Activated naive CD8-positive, alpha-beta T cell treated with anti-CD3 and anti-CD28 coated beads for 36 hours (primary cell): ENCODE measurements around the gene HS3ST4. TPM values are rescaled to one million over a fixed set of nuclear protein-coding genes. Genes with fewer than 3 reads are reported as not detected.
"Not testable (repeated sequence)": the region's sequence is repeated elsewhere in the genome, so short reads cannot be mapped to it uniquely, and the experiment has no call there.

Source experiments
- DNase-seq: peaks from one replicate; pipeline ENCODE4 v3.0.0; 2021
- H3K27ac Mint-ChIP-seq: one replicate; pipeline ENCODE4 v1.8.0; 2022; ENCODE audit warnings: mild to moderate bottlenecking, moderate library complexity, mixed read lengths
- H3K27me3 Mint-ChIP-seq: one replicate; pipeline ENCODE4 v1.8.0; 2022; ENCODE audit warnings: mild to moderate bottlenecking, mixed read lengths
- H3K36me3 Mint-ChIP-seq: one replicate; pipeline ENCODE4 v1.8.0; 2021; ENCODE audit warnings: mild to moderate bottlenecking, mixed read lengths
- H3K4me1 Mint-ChIP-seq: one replicate; pipeline ENCODE4 v1.8.0; 2021; ENCODE audit warnings: mixed read lengths
- H3K4me3 Mint-ChIP-seq: one replicate; pipeline ENCODE4 v1.8.0; 2022; ENCODE audit warnings: mild to moderate bottlenecking, moderate library complexity, mixed read lengths
- H3K9me3 Mint-ChIP-seq: one replicate; pipeline ENCODE4 v1.8.0; 2022; ENCODE audit warnings: mixed read lengths
- total RNA-seq, 2 experiments: library from RNA; stranded (reverse); gene quantifications; one replicate each; pipeline ENCODE4 v1.2.3, GENCODE V29; 2021

Gene HS3ST4
- total RNA-seq, 2 experiments from 2014 or later = not detected

GRCh38 chr16:26015776-26016175 lies 324.0 kb downstream of the HS3ST4 start:
- Mint-ChIP-seq H3K27ac (no peak overlapping the region), H3K9me3 (peaks cover 16% of the 10 kb centered on the region), H3K36me3 (peaks cover 2% of the 10 kb centered on the region), H3K27me3 (peaks cover 9% of the 10 kb centered on the region), H3K4me1 (no peaks in the 10 kb centered on the region), H3K4me3 (no peak overlapping the region)
- DNase-seq = no peak

- peaks cover 2% of the 10 kb centered on the region for H3K36me3 Mint-ChIP-seq
- H3K27me3 Mint-ChIP-seq = peaks cover 9% of the 10 kb centered on the region
- H3K9me3 Mint-ChIP-seq = peaks cover 16% of the 10 kb centered on the region
- H3K27ac Mint-ChIP-seq = no peak overlapping the region
- H3K4me3 Mint-ChIP-seq = no peak overlapping the region
- no peak for DNase-seq
- no peaks in the 10 kb centered on the region for H3K4me1 Mint-ChIP-seq
These were observed 325.2 kb downstream of the HS3ST4 start for GRCh38 chr16:26016989-26017388.

- Mint-ChIP-seq H3K36me3 (peaks cover 2% of the 10 kb centered on the region), H3K27me3 (peaks cover 9% of the 10 kb centered on the region), H3K27ac (no peak overlapping the region), H3K9me3 (peaks cover 13% of the 10 kb centered on the region), H3K4me3 (no peak overlapping the region), H3K4me1 (no peaks in the 10 kb centered on the region)
- no peak for DNase-seq
These were observed 327.9 kb downstream of the HS3ST4 start for GRCh38 chr16:26019381-26020242.

- no peak overlapping the region for H3K27ac Mint-ChIP-seq
- H3K36me3 Mint-ChIP-seq = no peaks in the 10 kb centered on the region
- H3K9me3 Mint-ChIP-seq = no peaks in the 10 kb centered on the region
- no peaks in the 10 kb centered on the region for H3K4me1 Mint-ChIP-seq
- DNase-seq = no peak
- H3K4me3 Mint-ChIP-seq = no peak overlapping the region
- no peaks in the 10 kb centered on the region for H3K27me3 Mint-ChIP-seq
These were observed 335.1 kb downstream of the HS3ST4 start for GRCh38 chr16:26026709-26027450.

GRCh38 chr16:26031286-26031685 lies 339.5 kb downstream of the HS3ST4 start:
- H3K4me1 Mint-ChIP-seq = no peaks in the 10 kb centered on the region
- no peak overlapping the region for H3K4me3 Mint-ChIP-seq
- no peak for DNase-seq
- no peak overlapping the region for H3K27ac Mint-ChIP-seq
- H3K27me3 Mint-ChIP-seq = no peaks in the 10 kb centered on the region
- H3K9me3 Mint-ChIP-seq = no peaks in the 10 kb centered on the region
- no peaks in the 10 kb centered on the region for H3K36me3 Mint-ChIP-seq

- DNase-seq, H3K27ac Mint-ChIP-seq: not testable (repeated sequence)
These were observed 340.9 kb downstream of the HS3ST4 start for GRCh38 chr16:26032661-26033060.

GRCh38 chr16:26041952-26042668 lies 350.4 kb downstream of the HS3ST4 start:
- no peak for DNase-seq
- Mint-ChIP-seq H3K27me3 (peaks cover 3% of the 10 kb centered on the region), H3K27ac (no peak overlapping the region), H3K4me3 (no peak overlapping the region), H3K4me1 (no peaks in the 10 kb centered on the region), H3K9me3 (no peaks in the 10 kb centered on the region), H3K36me3 (no peaks in the 10 kb centered on the region)

More at GRCh38 chr16:26032661-26033060, 340.9 kb downstream of the HS3ST4 start:
- not testable (repeated sequence) for H3K4me3 Mint-ChIP-seq, H3K27me3 Mint-ChIP-seq, H3K36me3 Mint-ChIP-seq, H3K4me1 Mint-ChIP-seq, H3K9me3 Mint-ChIP-seq

GRCh38 chr16:26050472-26050871 lies 358.7 kb downstream of the HS3ST4 start:
- no peak overlapping the region for H3K4me3 Mint-ChIP-seq
- peaks cover 19% of the 10 kb centered on the region for H3K27me3 Mint-ChIP-seq
- H3K27ac Mint-ChIP-seq = no peak overlapping the region
- no peaks in the 10 kb centered on the region for H3K4me1 Mint-ChIP-seq
- H3K9me3 Mint-ChIP-seq = no peaks in the 10 kb centered on the region
- H3K36me3 Mint-ChIP-seq = no peaks in the 10 kb centered on the region
- DNase-seq = no peak

GRCh38 chr16:26051063-26051462 lies 359.3 kb downstream of the HS3ST4 start:
- no peaks in the 10 kb centered on the region for H3K36me3 Mint-ChIP-seq
- peaks cover 19% of the 10 kb centered on the region for H3K27me3 Mint-ChIP-seq
- no peaks in the 10 kb centered on the region for H3K9me3 Mint-ChIP-seq
- H3K4me3 Mint-ChIP-seq = no peak overlapping the region
- no peak for DNase-seq
- no peaks in the 10 kb centered on the region for H3K4me1 Mint-ChIP-seq
- no peak overlapping the region for H3K27ac Mint-ChIP-seq

- Mint-ChIP-seq H3K4me1 (no peaks in the 10 kb centered on the region), H3K36me3 (no peaks in the 10 kb centered on the region), H3K27me3 (peaks cover 19% of the 10 kb centered on the region), H3K27ac (no peak overlapping the region), H3K9me3 (no peaks in the 10 kb centered on the region), H3K4me3 (no peak overlapping the region)
- no peak for DNase-seq
These were observed 362.1 kb downstream of the HS3ST4 start for GRCh38 chr16:26053889-26054288.

GRCh38 chr16:26058326-26058725 lies 366.6 kb downstream of the HS3ST4 start:
- Mint-ChIP-seq H3K4me1 (no peaks in the 10 kb centered on the region), H3K36me3 (no peaks in the 10 kb centered on the region), H3K4me3 (no peak overlapping the region), H3K9me3 (no peaks in the 10 kb centered on the region), H3K27ac (no peak overlapping the region), H3K27me3 (peaks cover 7% of the 10 kb centered on the region)
- no peak for DNase-seq

- no peak for DNase-seq
- Mint-ChIP-seq H3K9me3 (no peaks in the 10 kb centered on the region), H3K27ac (no peak overlapping the region), H3K27me3 (peaks cover 9% of the 10 kb centered on the region), H3K36me3 (no peaks in the 10 kb centered on the region), H3K4me1 (no peaks in the 10 kb centered on the region), H3K4me3 (no peak overlapping the region)
These were observed 378.7 kb downstream of the HS3ST4 start for GRCh38 chr16:26070302-26071100.

- H3K27ac Mint-ChIP-seq = no peak overlapping the region
- no peaks in the 10 kb centered on the region for H3K4me1 Mint-ChIP-seq
- peaks cover 9% of the 10 kb centered on the region for H3K27me3 Mint-ChIP-seq
- no peak overlapping the region for H3K4me3 Mint-ChIP-seq
- no peaks in the 10 kb centered on the region for H3K36me3 Mint-ChIP-seq
- H3K9me3 Mint-ChIP-seq = no peaks in the 10 kb centered on the region
- no peak for DNase-seq
These were observed 379.5 kb downstream of the HS3ST4 start for GRCh38 chr16:26071101-26071866.
